ENCODE results near the gene COMMD10. TPM values are rescaled to one million over a fixed set of nuclear protein-coding genes. Genes with fewer than 3 reads are reported as not detected.
A peak's percentile ranks its signal among the peaks of the same experiment; 100 is the strongest.

The COMMD10 gene
- total and polyA plus RNA-seq, 2 experiments from 2014 or later, result 37.7 to 52.2 TPM

DNA sequence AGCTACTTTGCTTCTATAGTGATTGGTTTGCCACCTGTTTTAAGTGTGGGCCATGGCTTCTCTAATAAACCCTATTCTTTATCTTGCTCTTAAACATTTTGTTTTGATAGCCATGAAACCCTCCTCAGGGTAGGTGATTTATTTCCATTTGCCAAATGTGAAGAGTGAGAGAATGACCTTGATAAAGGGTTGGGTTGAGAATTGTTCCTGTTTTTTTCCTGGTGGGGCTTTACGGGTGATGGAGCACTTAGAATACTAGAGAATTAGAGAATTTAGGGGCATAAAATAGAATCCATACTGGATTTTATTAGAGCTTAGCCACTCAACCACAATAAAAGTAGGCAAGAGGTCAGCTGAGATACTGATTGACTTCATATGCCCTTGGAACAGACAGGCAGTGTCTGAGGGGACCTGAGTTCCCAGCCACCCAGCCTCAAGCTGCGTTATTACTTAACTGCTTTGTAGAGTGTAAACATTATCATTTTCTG lies 68.9 kb downstream of the COMMD10 start:
- H3K27ac ChIP-seq, result peak overlapping the region; percentile 39
- H3K36me3 ChIP-seq (replicated peaks; ENCODE audit: insufficient read depth, low read depth), result no peaks in the 10 kb centered on the region
- TF ChIP-seq, protein P1, sequence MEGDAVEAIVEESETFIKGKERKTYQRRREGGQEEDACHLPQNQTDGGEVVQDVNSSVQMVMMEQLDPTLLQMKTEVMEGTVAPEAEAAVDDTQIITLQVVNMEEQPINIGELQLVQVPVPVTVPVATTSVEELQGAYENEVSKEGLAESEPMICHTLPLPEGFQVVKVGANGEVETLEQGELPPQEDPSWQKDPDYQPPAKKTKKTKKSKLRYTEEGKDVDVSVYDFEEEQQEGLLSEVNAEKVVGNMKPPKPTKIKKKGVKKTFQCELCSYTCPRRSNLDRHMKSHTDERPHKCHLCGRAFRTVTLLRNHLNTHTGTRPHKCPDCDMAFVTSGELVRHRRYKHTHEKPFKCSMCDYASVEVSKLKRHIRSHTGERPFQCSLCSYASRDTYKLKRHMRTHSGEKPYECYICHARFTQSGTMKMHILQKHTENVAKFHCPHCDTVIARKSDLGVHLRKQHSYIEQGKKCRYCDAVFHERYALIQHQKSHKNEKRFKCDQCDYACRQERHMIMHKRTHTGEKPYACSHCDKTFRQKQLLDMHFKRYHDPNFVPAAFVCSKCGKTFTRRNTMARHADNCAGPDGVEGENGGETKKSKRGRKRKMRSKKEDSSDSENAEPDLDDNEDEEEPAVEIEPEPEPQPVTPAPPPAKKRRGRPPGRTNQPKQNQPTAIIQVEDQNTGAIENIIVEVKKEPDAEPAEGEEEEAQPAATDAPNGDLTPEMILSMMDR (IDR thresholded peaks at IDR 0.05; ENCODE audit: poor library complexity), result no peak
- no peak for TF ChIP-seq EZH2phosphoT487 (IDR thresholded peaks at IDR 0.05; ENCODE audit: low read depth, severe bottlenecking, unreplicated experiment)
- no peak for TF ChIP-seq EZH2 (IDR thresholded peaks at IDR 0.05; ENCODE audit: borderline replicate concordance)
- DNase-seq (ENCODE audit: low spot score), result peak; percentile 8
- WGBS (ENCODE audit: low lambda C conversion rate, missing lambda C conversion rate), result 60% methylated on average over 2 of the region's 2 CpGs
- no peak overlapping the region for H3K4me3 ChIP-seq
- no peak overlapping the region for H2AFZ ChIP-seq
- no peaks in the 10 kb centered on the region for H3K9me3 ChIP-seq (ENCODE audit: low read depth)
- no peaks in the 10 kb centered on the region for H3K79me2 ChIP-seq
- no peaks in the 10 kb centered on the region for H3K9me2 ChIP-seq (replicated peaks; ENCODE audit: insufficient read depth)
- H3K27me3 ChIP-seq, result no peaks in the 10 kb centered on the region
- no peaks in the 10 kb centered on the region for H4K20me1 ChIP-seq (ENCODE audit: insufficient read depth, poor library complexity, severe bottlenecking)
- no peak overlapping the region for H3K4me2 ChIP-seq
- peaks cover 5% of the 10 kb centered on the region for H3K4me1 ChIP-seq (ENCODE audit: insufficient read depth)

DNA sequence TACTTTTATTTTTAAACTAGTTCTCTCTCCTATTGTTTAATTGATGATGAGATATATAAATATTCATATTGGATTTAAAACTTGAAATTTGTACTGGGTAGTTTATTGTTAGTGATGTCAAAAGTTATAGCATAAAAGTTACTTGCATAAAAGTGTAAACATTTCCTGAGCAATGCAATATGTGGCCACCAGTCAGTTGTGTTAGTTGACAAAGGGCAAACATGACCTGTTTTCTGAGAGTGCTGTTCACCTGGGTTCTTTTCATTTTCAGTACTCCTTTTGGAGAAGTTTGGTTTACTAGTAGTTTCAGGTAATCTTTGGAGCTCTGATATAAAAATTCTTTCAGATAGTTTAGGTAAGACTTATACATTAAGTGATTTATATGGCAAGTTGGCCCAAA lies 69.4 kb downstream of the COMMD10 start:
- no peaks in the 10 kb centered on the region for H3K27me3 ChIP-seq
- H4K20me1 ChIP-seq (ENCODE audit: insufficient read depth, poor library complexity, severe bottlenecking), result no peaks in the 10 kb centered on the region
- TF ChIP-seq EZH2phosphoT487 (IDR thresholded peaks at IDR 0.05; ENCODE audit: low read depth, severe bottlenecking, unreplicated experiment), result no peak
- TF ChIP-seq, protein P1 (IDR thresholded peaks at IDR 0.05; ENCODE audit: poor library complexity), result no peak
- no peak for TF ChIP-seq EZH2 (IDR thresholded peaks at IDR 0.05; ENCODE audit: borderline replicate concordance)
- no peak overlapping the region for H3K4me2 ChIP-seq
- no peaks in the 10 kb centered on the region for H3K36me3 ChIP-seq (replicated peaks; ENCODE audit: insufficient read depth, low read depth)
- H3K4me1 ChIP-seq (ENCODE audit: insufficient read depth), result peaks cover 5% of the 10 kb centered on the region
- no peak overlapping the region for H2AFZ ChIP-seq
- no peak for DNase-seq (ENCODE audit: low spot score)
- H3K27ac ChIP-seq, result no peak overlapping the region
- H3K9me2 ChIP-seq (replicated peaks; ENCODE audit: insufficient read depth), result no peaks in the 10 kb centered on the region
- H3K4me3 ChIP-seq, result no peak overlapping the region
- H3K79me2 ChIP-seq, result no peaks in the 10 kb centered on the region
- H3K9me3 ChIP-seq (ENCODE audit: low read depth), result no peaks in the 10 kb centered on the region

DNA sequence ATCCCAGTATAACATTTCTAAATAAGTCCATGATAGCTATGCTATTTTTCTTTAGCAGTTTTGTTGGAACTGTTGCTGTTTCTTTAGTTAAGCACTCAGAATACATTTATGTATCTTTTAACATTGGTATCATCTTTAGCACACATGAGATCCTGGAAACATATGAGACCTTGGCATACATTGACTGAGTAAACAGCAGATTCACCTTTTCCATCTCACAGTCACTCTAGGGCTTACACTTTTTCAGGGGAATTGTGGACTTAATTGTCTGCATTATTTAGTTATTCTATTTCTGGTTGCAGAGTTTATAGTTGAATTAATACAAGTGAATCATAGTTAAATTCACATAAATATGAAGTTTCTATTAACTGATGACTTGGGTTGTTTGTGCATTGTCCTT lies 70.1 kb downstream of the COMMD10 start:
- H3K4me2 ChIP-seq, result no peak overlapping the region
- H3K36me3 ChIP-seq (replicated peaks; ENCODE audit: insufficient read depth, low read depth), result no peaks in the 10 kb centered on the region
- no peaks in the 10 kb centered on the region for H3K9me2 ChIP-seq (replicated peaks; ENCODE audit: insufficient read depth)
- no peaks in the 10 kb centered on the region for H3K9me3 ChIP-seq (ENCODE audit: low read depth)
- H3K4me3 ChIP-seq, result no peak overlapping the region
- peaks cover 5% of the 10 kb centered on the region for H3K4me1 ChIP-seq (ENCODE audit: insufficient read depth)
- H3K79me2 ChIP-seq, result no peaks in the 10 kb centered on the region
- H3K27ac ChIP-seq, result no peak overlapping the region
- H3K27me3 ChIP-seq, result no peaks in the 10 kb centered on the region
- no peaks in the 10 kb centered on the region for H4K20me1 ChIP-seq (ENCODE audit: insufficient read depth, poor library complexity, severe bottlenecking)
- no peak overlapping the region for H2AFZ ChIP-seq
- TF ChIP-seq EZH2 (IDR thresholded peaks at IDR 0.05; ENCODE audit: borderline replicate concordance) (no peak), EZH2phosphoT487 (IDR thresholded peaks at IDR 0.05; ENCODE audit: low read depth, severe bottlenecking, unreplicated experiment) (no peak)
- TF ChIP-seq, protein P1 (IDR thresholded peaks at IDR 0.05; ENCODE audit: poor library complexity), result no peak
- no peak for DNase-seq (ENCODE audit: low spot score)

DNA sequence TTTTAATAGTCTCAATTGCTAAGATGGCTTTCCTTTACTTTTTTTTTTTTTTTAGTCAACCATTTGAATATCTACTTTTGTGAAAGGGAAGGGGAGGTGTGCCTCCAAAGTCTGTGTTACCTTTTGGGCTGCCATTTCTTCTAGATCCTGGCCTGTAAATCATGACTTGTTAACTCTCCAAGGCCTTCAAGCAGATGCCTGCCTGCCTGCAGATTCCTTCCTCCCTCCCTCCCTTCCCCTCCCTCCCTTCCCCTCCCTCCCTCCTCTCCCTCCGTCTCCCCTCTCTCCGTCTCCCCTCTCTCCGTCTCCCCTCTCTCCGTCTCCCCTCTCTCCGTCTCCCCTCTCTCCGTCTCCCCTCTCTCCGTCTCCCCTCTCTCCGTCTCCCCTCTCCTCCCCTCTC lies 73.1 kb downstream of the COMMD10 start:
- Histone ChIP-seq H3K9me2 (replicated peaks; ENCODE audit: insufficient read depth) (no peaks in the 10 kb centered on the region), H3K27me3 (no peaks in the 10 kb centered on the region), H3K79me2 (no peaks in the 10 kb centered on the region), H3K4me3 (no peak overlapping the region), H3K36me3 (replicated peaks; ENCODE audit: insufficient read depth, low read depth) (no peaks in the 10 kb centered on the region), H3K27ac (no peak overlapping the region), H3K4me2 (no peak overlapping the region), H4K20me1 (ENCODE audit: insufficient read depth, poor library complexity, severe bottlenecking) (no peaks in the 10 kb centered on the region), H2AFZ (no peak overlapping the region), H3K9me3 (ENCODE audit: low read depth) (no peaks in the 10 kb centered on the region), H3K4me1 (ENCODE audit: insufficient read depth) (peaks cover 5% of the 10 kb centered on the region)
- TF ChIP-seq EZH2 (IDR thresholded peaks at IDR 0.05; ENCODE audit: borderline replicate concordance) (no peak), EZH2phosphoT487 (IDR thresholded peaks at IDR 0.05; ENCODE audit: low read depth, severe bottlenecking, unreplicated experiment) (no peak)
- TF ChIP-seq, protein P1 (IDR thresholded peaks at IDR 0.05; ENCODE audit: poor library complexity), result no peak
- WGBS (ENCODE audit: low lambda C conversion rate, missing lambda C conversion rate), result no CpG with 5 or more reads among the region's 8 CpGs
- no peak for DNase-seq (ENCODE audit: low spot score)

Data from hepatocyte (in vitro differentiated cells).